ENCODE data around the gene BTF3L4.

BTF3L4 gene

DNA sequence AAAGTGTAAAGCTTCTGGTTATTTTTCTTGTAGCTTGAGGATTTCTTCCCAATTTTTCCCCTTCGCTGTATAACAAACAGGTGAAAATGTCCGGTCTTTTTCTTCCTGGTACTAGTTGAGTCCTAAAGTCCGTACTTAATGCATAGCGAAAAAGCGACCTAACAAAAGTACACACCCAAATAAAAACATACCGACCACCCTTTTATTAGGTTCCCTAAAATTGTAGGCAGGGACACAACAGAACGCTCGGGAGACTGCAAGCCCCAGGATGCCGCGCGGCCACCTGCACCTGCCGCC is 281 bp upstream of the BTF3L4 start:
- DNase-seq (ENCODE audit: low read depth), result no peak
- peak overlapping the region; percentile 88 for H3K4me3 ChIP-seq (ENCODE audit: low read depth, low read length)
- TF ChIP-seq, protein P1, sequence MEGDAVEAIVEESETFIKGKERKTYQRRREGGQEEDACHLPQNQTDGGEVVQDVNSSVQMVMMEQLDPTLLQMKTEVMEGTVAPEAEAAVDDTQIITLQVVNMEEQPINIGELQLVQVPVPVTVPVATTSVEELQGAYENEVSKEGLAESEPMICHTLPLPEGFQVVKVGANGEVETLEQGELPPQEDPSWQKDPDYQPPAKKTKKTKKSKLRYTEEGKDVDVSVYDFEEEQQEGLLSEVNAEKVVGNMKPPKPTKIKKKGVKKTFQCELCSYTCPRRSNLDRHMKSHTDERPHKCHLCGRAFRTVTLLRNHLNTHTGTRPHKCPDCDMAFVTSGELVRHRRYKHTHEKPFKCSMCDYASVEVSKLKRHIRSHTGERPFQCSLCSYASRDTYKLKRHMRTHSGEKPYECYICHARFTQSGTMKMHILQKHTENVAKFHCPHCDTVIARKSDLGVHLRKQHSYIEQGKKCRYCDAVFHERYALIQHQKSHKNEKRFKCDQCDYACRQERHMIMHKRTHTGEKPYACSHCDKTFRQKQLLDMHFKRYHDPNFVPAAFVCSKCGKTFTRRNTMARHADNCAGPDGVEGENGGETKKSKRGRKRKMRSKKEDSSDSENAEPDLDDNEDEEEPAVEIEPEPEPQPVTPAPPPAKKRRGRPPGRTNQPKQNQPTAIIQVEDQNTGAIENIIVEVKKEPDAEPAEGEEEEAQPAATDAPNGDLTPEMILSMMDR (IDR thresholded peaks at IDR 0.05; ENCODE audit: control insufficient read depth, extremely low read depth, insufficient read depth), result no peak

GRCh38 chr1:52056937-52057231 is 789 bp downstream of the BTF3L4 start:
- peak overlapping the region; percentile 88 for H3K4me3 ChIP-seq (ENCODE audit: low read depth, low read length)
- TF ChIP-seq, protein P1 (IDR thresholded peaks at IDR 0.05; ENCODE audit: control insufficient read depth, extremely low read depth, insufficient read depth), result no peak
- no peak for DNase-seq (ENCODE audit: low read depth)

DNA sequence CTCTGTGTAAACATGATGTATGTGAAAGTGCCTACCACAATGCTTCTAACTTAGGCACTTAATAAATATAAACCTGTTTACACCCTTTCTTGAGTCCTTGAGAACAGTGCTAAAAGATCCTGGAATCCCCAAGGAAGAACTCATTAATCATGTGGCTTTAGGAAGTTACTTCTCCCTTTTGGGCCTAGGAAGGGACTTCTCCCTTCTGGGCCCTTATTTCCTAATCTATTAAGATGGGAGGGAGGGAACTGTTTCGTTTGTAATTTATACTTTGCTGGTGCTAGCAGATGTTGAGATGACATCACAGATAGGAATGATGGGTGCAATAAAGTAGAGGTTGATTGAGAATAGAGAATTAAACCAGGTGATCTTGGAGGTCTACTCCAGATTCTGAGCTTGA is 1.2 kb downstream of the BTF3L4 start:
- TF ChIP-seq, protein P1 (IDR thresholded peaks at IDR 0.05; ENCODE audit: control insufficient read depth, extremely low read depth, insufficient read depth), result no peak
- H3K4me3 ChIP-seq (ENCODE audit: low read depth, low read length), result peak overlapping the region; percentile 88
- DNase-seq (ENCODE audit: low read depth), result no peak

- TF ChIP-seq, protein P1 (IDR thresholded peaks at IDR 0.05; ENCODE audit: control insufficient read depth, extremely low read depth, insufficient read depth), result no peak
- H3K4me3 ChIP-seq (ENCODE audit: low read depth, low read length), result peak overlapping the region; percentile 88
- DNase-seq (ENCODE audit: low read depth), result no peak
Measured at GRCh38 chr1:52057876-52058415, 1.9 kb downstream of the BTF3L4 start.

DNA sequence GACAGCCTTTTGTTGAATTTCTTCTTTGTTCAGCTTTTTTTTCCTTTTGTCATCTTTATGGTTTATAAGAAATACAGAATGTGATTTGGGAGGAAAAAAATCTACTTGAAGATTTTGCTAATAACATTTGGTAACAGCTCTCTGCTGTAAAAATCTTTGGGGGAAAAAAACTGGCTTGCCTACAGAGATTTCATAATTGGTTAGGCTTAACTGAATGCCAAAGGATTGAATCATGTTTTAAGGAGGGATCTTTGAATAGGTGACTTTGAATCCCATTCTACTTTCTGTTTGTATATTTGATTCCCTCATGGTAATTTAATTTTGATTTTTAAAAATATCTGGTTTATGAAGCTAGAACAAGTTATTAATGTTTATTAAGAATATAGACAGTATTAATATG is 3.2 kb downstream of the BTF3L4 start:
- no peak for DNase-seq (ENCODE audit: low read depth)
- no peak overlapping the region for H3K4me3 ChIP-seq (ENCODE audit: low read depth, low read length)
- TF ChIP-seq, protein P1 (IDR thresholded peaks at IDR 0.05; ENCODE audit: control insufficient read depth, extremely low read depth, insufficient read depth), result no peak

GRCh38 chr1:52059888-52060287 is 3.8 kb downstream of the BTF3L4 start:
- DNase-seq (ENCODE audit: low read depth), result no peak
- no peak overlapping the region for H3K4me3 ChIP-seq (ENCODE audit: low read depth, low read length)
- TF ChIP-seq, protein P1 (IDR thresholded peaks at IDR 0.05; ENCODE audit: control insufficient read depth, extremely low read depth, insufficient read depth), result no peak

GRCh38 chr1:52060822-52061221 is 4.7 kb downstream of the BTF3L4 start:
- DNase-seq (ENCODE audit: low read depth), result no peak

More at GRCh38 chr1:52060822-52061221, 4.7 kb downstream of the BTF3L4 start:
- no peak overlapping the region for H3K4me3 ChIP-seq (ENCODE audit: low read depth, low read length)
- TF ChIP-seq, protein P1 (IDR thresholded peaks at IDR 0.05; ENCODE audit: control insufficient read depth, extremely low read depth, insufficient read depth), result no peak

Measured in LNCaP clone FGC (cell line).